Activated CD4-positive, alpha-beta T cell treated with anti-CD3 and anti-CD28 coated beads, Interleukin-2, Interleukin-6, amounts not matched to agents 100 ng/mL and 50 ng/mL, durations not matched to agents 16 hours and 8 hours (primary cell): ENCODE data around the gene THSD1.
"Not testable (repeated sequence)": the region's sequence is repeated elsewhere in the genome, so short reads cannot be mapped to it uniquely, and the experiment has no call there.

ENCODE experiments used
- DNase-seq: peaks from one replicate; pipeline ENCODE4 v3.0.0-alpha.2; 2020

The THSD1 gene

GRCh38 chr13:52348983-52349780, 56.8 kb downstream of the THSD1 start:
- peak; percentile 62 for DNase-seq

DNA sequence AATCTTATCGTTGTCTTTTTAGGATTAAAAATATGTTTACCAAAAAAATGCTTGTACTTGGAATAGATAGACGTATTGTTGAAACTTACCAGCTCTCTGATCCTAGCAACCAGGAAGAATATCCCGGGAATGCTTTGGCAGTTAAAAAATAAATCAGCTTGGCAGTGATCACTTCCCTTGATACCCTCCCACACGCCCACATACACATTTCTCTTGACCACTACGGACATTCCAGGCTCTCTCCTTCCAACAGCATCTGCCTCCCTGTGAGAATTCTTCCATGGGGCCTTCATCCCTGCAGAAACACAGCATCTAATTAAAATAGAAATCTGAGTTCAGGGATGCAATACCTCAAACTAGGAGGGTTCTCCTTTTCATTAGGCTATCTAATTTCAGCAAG, 57.9 kb downstream of the THSD1 start:
- no peak for DNase-seq

GRCh38 chr13:52345631-52346251, 60.2 kb downstream of the THSD1 start:
- DNase-seq: no peak

GRCh38 chr13:52345048-52345447, 60.9 kb downstream of the THSD1 start:
- DNase-seq: no peak

- DNase-seq: no peak
These were observed 61.9 kb downstream of the THSD1 start for GRCh38 chr13:52344108-52344507.

- not testable (repeated sequence) for DNase-seq
These were observed 63.8 kb downstream of the THSD1 start for GRCh38 chr13:52342203-52342602.

GRCh38 chr13:52337828-52338455, 68.0 kb downstream of the THSD1 start:
- peak; percentile 6 for DNase-seq

GRCh38 chr13:52334107-52334506, 71.9 kb downstream of the THSD1 start:
- not testable (repeated sequence) for DNase-seq

- DNase-seq: not testable (repeated sequence)
These were observed 74.1 kb downstream of the THSD1 start for GRCh38 chr13:52331844-52332243.
